Glutamatergic neuron (in vitro differentiated cells): ENCODE data around the gene C11orf91. TPM values are rescaled to one million over a fixed set of nuclear protein-coding genes. Genes with fewer than 3 reads are reported as not detected.
A peak's percentile ranks its signal among the peaks of the same experiment; 100 is the strongest.

ENCODE experiments used
- DNase-seq: peaks from one replicate; pipeline ENCODE4 v3.0.0; 2022
- H3K27ac Mint-ChIP-seq: one replicate; pipeline ENCODE4 v1.8.0; 2020; ENCODE audit warnings: mild to moderate bottlenecking, mixed read lengths, inconsistent platforms; ENCODE audit not compliant: unreplicated experiment
- H3K27me3 Mint-ChIP-seq: one replicate; pipeline ENCODE4 v1.8.0; 2020; ENCODE audit warnings: mild to moderate bottlenecking, moderate library complexity, mixed read lengths, inconsistent platforms; ENCODE audit not compliant: unreplicated experiment
- H3K36me3 Mint-ChIP-seq: one replicate; pipeline ENCODE4 v1.8.0; 2020; ENCODE audit warnings: mild to moderate bottlenecking, mixed read lengths, inconsistent platforms; ENCODE audit not compliant: unreplicated experiment
- H3K4me1 Mint-ChIP-seq: one replicate; pipeline ENCODE4 v1.8.0; 2020; ENCODE audit warnings: mild to moderate bottlenecking, low read depth, mixed read lengths, inconsistent platforms; ENCODE audit not compliant: unreplicated experiment
- H3K4me3 Mint-ChIP-seq: one replicate; pipeline ENCODE4 v1.8.0; 2020; ENCODE audit warnings: mild to moderate bottlenecking, mixed read lengths, inconsistent platforms; ENCODE audit not compliant: unreplicated experiment
- H3K9me3 Mint-ChIP-seq: one replicate; pipeline ENCODE4 v1.8.0; 2020; ENCODE audit warnings: mild to moderate bottlenecking, moderate library complexity, mixed read lengths, inconsistent platforms; ENCODE audit not compliant: unreplicated experiment
- total RNA-seq: library from RNA; stranded (reverse); fragmentation: NEBNext Ultra II Directional; extraction: Animal tissue kit (Norgen Biotek cat#: 25700); gene quantifications from one replicate; pipeline ENCODE4 v1.2.1, GENCODE V29; 2021; ENCODE audit not compliant: unreplicated experiment
- TF ChIP-seq, protein P1 (sequence below): fragments of 200-600 bp; sonication (generic); IDR thresholded peaks from one replicate; pipeline ENCODE4 v1.5.0; 2021; ENCODE audit not compliant: partially characterized antibody, unreplicated experiment

The C11orf91 gene
- total RNA-seq, 1 donor from 2014 or later, result not detected

DNA sequence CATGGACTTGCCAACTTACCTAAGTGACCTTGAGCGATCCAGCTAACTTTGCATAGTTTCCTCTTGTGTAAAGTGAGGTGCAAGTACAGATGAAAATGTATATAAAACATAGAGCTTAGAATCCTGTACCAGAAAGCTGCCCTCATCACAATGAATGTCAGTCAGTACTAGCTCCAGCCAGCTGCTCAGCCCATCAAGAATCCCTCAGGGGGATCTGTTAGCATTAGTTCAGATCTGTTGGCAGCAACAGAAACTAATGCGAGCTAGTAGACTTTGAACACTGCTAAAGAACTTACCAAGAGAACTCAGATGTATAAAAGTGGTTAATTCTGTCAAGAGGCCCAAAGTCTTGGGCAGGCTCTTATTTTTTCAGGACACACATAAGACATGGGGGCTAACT is 6.3 kb upstream of the C11orf91 start:
- H3K9me3 Mint-ChIP-seq, result peaks cover 1% of the 10 kb centered on the region
- H3K4me1 Mint-ChIP-seq, result peaks cover 11% of the 10 kb centered on the region
- H3K4me3 Mint-ChIP-seq, result no peak overlapping the region
- no peaks in the 10 kb centered on the region for H3K27me3 Mint-ChIP-seq
- no peak overlapping the region for H3K27ac Mint-ChIP-seq
- TF ChIP-seq, protein P1, sequence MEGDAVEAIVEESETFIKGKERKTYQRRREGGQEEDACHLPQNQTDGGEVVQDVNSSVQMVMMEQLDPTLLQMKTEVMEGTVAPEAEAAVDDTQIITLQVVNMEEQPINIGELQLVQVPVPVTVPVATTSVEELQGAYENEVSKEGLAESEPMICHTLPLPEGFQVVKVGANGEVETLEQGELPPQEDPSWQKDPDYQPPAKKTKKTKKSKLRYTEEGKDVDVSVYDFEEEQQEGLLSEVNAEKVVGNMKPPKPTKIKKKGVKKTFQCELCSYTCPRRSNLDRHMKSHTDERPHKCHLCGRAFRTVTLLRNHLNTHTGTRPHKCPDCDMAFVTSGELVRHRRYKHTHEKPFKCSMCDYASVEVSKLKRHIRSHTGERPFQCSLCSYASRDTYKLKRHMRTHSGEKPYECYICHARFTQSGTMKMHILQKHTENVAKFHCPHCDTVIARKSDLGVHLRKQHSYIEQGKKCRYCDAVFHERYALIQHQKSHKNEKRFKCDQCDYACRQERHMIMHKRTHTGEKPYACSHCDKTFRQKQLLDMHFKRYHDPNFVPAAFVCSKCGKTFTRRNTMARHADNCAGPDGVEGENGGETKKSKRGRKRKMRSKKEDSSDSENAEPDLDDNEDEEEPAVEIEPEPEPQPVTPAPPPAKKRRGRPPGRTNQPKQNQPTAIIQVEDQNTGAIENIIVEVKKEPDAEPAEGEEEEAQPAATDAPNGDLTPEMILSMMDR, result no peak
- DNase-seq, result no peak
- H3K36me3 Mint-ChIP-seq, result peaks cover 9% of the 10 kb centered on the region

DNA sequence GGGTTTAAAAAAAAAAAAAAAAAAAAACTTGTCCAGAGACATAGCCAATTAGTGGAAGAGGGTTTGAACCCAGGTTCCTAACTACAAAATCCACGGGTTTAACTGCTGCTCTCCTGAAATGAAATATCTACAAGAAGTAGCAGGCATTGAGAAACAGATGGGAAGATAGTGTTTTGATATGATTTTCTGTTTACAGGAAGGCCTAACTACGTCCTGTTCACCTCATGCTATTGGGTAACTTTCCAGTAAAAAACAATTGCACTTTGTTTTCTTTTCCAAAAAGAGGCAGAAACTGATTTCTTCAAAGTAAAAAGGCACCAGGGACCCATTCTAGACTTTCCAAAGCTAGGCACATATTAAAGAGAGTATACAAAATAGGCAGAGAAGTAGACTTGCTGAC is 5.9 kb upstream of the C11orf91 start:
- H3K36me3 Mint-ChIP-seq, result peaks cover 9% of the 10 kb centered on the region
- no peak for DNase-seq
- peaks cover 13% of the 10 kb centered on the region for H3K4me1 Mint-ChIP-seq
- peaks cover 1% of the 10 kb centered on the region for H3K9me3 Mint-ChIP-seq
- no peak overlapping the region for H3K4me3 Mint-ChIP-seq
- TF ChIP-seq, protein P1, result no peak
- H3K27ac Mint-ChIP-seq, result no peak overlapping the region
- no peaks in the 10 kb centered on the region for H3K27me3 Mint-ChIP-seq

DNA sequence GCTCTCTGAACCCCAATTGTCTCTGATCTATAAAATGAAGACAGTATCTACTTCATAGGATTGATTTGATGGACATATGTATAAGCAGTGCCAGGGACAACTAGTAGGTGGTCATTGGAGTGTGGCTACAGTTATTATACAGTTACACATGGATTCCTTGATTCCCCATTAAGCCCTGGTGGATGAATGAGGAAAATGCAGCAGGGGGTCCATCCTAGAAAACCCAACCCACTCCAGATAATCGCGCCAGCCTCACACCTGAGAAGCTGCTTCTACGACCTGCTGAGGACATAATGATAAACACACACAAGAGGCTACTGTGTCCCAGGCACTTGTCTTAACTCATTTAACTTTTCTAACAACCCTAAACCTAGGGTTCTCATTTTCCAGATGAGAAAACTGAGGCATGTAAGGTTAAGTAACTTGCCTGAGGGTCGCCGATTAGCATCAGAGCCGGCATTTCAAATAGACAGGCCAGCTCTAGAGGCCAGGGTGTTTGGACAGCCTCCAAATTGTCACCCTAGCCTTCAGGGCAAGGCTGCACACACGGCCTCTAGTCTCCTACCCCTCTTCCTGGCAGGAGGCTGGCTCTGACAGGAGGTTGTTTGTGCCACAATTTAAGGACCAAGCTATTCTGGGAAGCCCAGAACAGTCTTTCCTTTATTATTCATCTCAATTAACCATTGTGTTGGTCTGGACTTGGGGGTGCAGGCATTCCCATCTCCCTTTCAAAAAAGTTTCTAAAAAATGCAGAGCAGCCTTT is 3.8 kb upstream of the C11orf91 start:
- TF ChIP-seq, protein P1, result peak; percentile 7
- H3K36me3 Mint-ChIP-seq, result peaks cover 9% of the 10 kb centered on the region
- no peak overlapping the region for H3K4me3 Mint-ChIP-seq
- H3K27ac Mint-ChIP-seq, result no peak overlapping the region
- H3K9me3 Mint-ChIP-seq, result peaks cover 7% of the 10 kb centered on the region
- no peak for DNase-seq
- H3K4me1 Mint-ChIP-seq, result peaks cover 19% of the 10 kb centered on the region
- peaks cover 5% of the 10 kb centered on the region for H3K27me3 Mint-ChIP-seq

DNA sequence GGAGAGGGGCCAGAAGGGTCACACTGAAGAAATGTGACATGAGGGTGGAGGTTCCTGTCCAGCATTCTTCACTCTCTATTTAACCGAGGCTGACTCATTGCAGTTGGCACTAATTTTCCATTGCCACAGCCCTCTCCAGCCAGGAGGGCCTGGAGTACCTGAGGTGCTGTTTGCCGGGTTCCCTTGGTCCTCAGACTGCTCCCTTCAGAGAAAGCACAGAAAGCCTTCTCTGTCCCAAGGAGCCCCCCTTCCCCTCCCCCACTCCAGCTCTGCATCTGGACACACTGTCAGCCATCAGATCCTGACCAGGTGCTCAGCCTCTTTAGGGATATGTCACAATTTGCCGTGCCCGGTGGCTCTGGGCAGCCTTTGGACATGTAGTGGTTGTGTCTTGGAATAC is 3.2 kb upstream of the C11orf91 start:
- Mint-ChIP-seq H3K4me1 (peaks cover 19% of the 10 kb centered on the region), H3K36me3 (peaks cover 3% of the 10 kb centered on the region), H3K9me3 (peaks cover 7% of the 10 kb centered on the region), H3K27me3 (peaks cover 5% of the 10 kb centered on the region), H3K27ac (no peak overlapping the region), H3K4me3 (no peak overlapping the region)
- no peak for DNase-seq
- TF ChIP-seq, protein P1, result no peak

DNA sequence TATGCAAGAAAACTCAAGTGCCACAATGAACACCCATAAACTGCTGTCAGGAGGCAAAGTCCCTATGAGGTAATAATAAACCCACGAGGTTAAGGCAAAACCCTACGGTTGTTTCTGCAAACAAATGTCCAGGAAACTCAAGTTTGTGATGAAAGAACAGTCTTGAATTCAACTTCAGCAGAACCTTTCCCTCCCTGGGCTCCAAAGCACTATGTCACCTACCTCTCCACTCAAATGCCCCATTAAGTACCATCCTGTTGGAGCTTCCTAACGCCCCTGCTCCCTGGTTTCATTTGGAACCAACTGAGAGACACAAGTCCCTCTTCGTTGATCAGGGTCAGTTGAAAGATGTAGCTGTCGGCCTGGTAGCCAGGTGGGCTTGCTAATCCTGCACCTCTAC is 2.6 kb upstream of the C11orf91 start:
- Mint-ChIP-seq H3K4me1 (peaks cover 19% of the 10 kb centered on the region), H3K36me3 (no peaks in the 10 kb centered on the region), H3K4me3 (no peak overlapping the region), H3K27ac (no peak overlapping the region), H3K9me3 (peaks cover 7% of the 10 kb centered on the region), H3K27me3 (peaks cover 5% of the 10 kb centered on the region)
- TF ChIP-seq, protein P1, result no peak
- DNase-seq, result no peak
